Measurements from ENCODE around the gene RSPH3. TPM values are rescaled to one million over a fixed set of nuclear protein-coding genes. Genes with fewer than 3 reads are reported as not detected.

RSPH3 gene
- total and polyA plus RNA-seq, 10 of the 15 experiments (the other 5 are each of a cell fraction or from before 2014, with no cell fraction given) = 0.40 to 3.5 (median 1.4) TPM

DNA sequence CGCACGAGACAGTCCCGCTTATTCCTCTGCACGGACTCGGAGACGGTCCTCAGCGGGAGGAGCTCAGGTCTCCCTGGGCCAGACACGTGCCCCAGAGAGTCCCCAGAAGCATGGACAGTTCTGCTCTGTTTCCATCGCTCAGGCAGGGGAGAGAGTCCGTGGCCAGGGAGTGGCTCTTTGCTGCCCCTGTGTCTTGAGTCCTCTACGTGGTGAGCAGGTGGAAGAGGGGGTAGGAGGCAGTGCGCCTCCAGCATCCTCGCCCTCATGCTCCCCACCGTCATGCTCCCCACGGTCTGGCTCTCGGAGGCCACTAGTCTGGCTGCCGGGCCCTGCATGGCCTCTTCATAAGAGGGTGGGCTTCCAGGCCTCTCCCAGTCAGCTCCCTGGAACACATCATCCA is 35.9 kb upstream of the RSPH3 start (continued):
- no peak for TF ChIP-seq ZBTB4 (CRISPR knock-in tag; IDR thresholded peaks at IDR 0.05)
- no peak for TF ChIP-seq NR2F1 (conservative IDR thresholded peaks at IDR 0.05)
- TF ChIP-seq SUZ12 (IDR thresholded peaks at IDR 0.05; ENCODE audit: unreplicated experiment) = no peak

DNA sequence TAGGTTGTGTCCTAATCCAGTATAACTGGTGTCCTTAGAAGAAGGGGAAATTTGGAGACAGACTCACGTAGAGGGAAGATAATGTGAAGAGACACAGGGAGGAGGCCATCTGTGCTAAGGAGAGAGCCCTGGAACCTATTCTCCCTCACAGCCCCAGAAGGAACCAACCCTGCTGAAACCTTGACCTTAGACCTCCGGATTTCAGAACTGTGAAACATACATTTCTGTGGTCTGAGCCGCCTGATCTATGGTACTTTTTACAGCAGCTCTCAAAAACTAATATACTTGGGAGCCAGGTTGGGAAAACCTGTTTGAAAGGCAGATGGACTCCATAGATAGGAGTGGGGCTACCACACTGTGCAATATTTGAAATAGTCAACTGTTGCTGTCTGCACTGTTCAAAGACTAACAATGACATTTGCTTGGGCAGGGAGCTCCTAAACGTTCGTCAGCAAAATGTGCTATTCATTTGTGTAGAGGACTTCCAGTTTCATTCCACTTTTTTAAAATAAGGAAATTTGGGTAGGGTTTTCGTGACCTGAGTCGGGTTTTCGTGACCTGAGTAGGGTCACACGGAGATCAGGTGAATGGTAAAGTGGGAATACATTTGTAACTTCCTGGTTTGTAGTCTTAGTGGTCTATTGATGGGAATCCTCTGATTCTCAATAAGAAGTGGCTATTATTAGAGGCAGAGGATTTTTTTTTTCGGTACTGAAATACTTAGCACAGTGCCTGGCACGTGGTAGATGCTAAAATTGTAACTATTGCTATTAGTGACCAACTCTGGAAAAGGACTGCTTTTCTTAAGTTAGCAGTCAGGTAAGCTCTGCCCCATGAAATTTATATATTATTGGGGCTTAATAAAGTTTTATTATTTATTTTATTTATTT is 33.4 kb upstream of the RSPH3 start:
- H3K4me2 ChIP-seq (ENCODE audit: control insufficient read depth, insufficient read depth) = no peak overlapping the region
- no peak overlapping the region for H3K9ac ChIP-seq (ENCODE audit: control insufficient read depth, insufficient read depth, low read length)
- peaks cover 8% of the 10 kb centered on the region for H3K4me1 ChIP-seq (ENCODE audit: control insufficient read depth, insufficient read depth, low read length)
- no TSS peak for BruUV-seq (replicated peaks)
- ATAC-seq (peak; percentile 50), DNase-seq (ENCODE audit: low read depth, low spot score) (no peak), FAIRE-seq (no peak)
- no peaks in the 10 kb centered on the region for H3K9me3 ChIP-seq (replicated peaks; ENCODE audit: control insufficient read depth, insufficient read depth, low read length)
- WGBS (ENCODE audit: insufficient coverage, insufficient replicate concordance, low lambda C conversion rate, missing lambda C conversion rate) = 48% methylated on average over 11 of the region's 11 CpGs
- no peak overlapping the region for H3K27ac ChIP-seq (ENCODE audit: control insufficient read depth, insufficient read depth)
- ChIA-PET RAD21 (ENCODE audit: unreplicated experiment) (interaction anchor here (0.8 to 2.4 kb wide), 7 partner anchors 11 to 101 kb away, joined by 3 to 15 read pairs (median 6); partner anchors contain the start of gene TAGAP), SMC1A (ENCODE audit: uncharacterized antibody, unreplicated experiment) (interaction anchor here (0.7 to 14.9 kb wide), 13 partner anchors 8 to 102 kb away, joined by 3 to 194 read pairs (median 7); partner anchors contain the start of gene RSPH3), CTCF (interaction anchor here (0.9 to 16.7 kb wide), 8 partner anchors 9 to 101 kb away, joined by 3 to 481 read pairs (median 5); no protein-coding TSS in a partner anchor), POLR2A (interaction anchor here (1.0 to 1.4 kb wide), 2 partner anchors 12 to 33 kb away, joined by 3 read pairs; partner anchors contain the start of genes RSPH3 and TAGAP)
- H4K20me1 ChIP-seq (ENCODE audit: control insufficient read depth, insufficient read depth) = no peaks in the 10 kb centered on the region
- in situ Hi-C loops (cut with MboI) = no loop called here
- intact Hi-C loops (cut with micrococcal nuclease; ENCODE audit: unreplicated experiment) = no loop called here
- H3K27me3 ChIP-seq (replicated peaks in 1 of 2; ENCODE audit: control insufficient read depth in 2 of 2, insufficient read depth in 2 of 2, low read length in 1 of 2) = no peaks in the 10 kb centered on the region
- no peak overlapping the region for H3K4me3 ChIP-seq
- no peak overlapping the region for H2AFZ ChIP-seq (ENCODE audit: control insufficient read depth, low read depth, low read length)
- no peaks in the 10 kb centered on the region for H3K79me2 ChIP-seq (ENCODE audit: control insufficient read depth, insufficient read depth, low read length)
- peaks cover 2 to 13% of the 10 kb centered on the region in 2 experiments; a peak in 3 of 4 replicates for H3K36me3 ChIP-seq (ENCODE audit: control insufficient read depth in 2 of 2, insufficient read depth in 2 of 2, low read length in 1 of 2)
- TF ChIP-seq KLF5 (IDR thresholded peaks at IDR 0.05; ENCODE audit: partially characterized antibody) = no peak
- TF ChIP-seq IKZF1 (conservative IDR thresholded peaks at IDR 0.05) = peak; percentile 32; the same call in 1 of the 2 replicates
- peak in 1 of 2 experiments; percentile 49; a peak in 1 of 4 replicates for TF ChIP-seq ETV6 (conservative IDR thresholded peaks at IDR 0.05 in 1 of 2, IDR thresholded peaks at IDR 0.05 in 1 of 2; ENCODE audit: borderline replicate concordance in 1 of 2, low read depth in 1 of 2)
- no peak for TF ChIP-seq LARP7 (IDR thresholded peaks at IDR 0.05)
- peak; percentile 7 to 34; a peak in 1 of 4 replicates for TF ChIP-seq IKZF2 (IDR thresholded peaks at IDR 0.05)
- TF ChIP-seq NKRF (conservative IDR thresholded peaks at IDR 0.05) = no peak
- TF ChIP-seq SREBF1 (IDR thresholded peaks at IDR 0.05; ENCODE audit: low read length) = no peak
- TF ChIP-seq BHLHE40 (IDR thresholded peaks at IDR 0.05; ENCODE audit: borderline replicate concordance in 1 of 2, low read depth in 2 of 2, low read length in 1 of 2) = peak in 1 of 2 experiments; percentile 16; a peak in 1 of 4 replicates
- TF ChIP-seq E4F1 (IDR thresholded peaks at IDR 0.05; ENCODE audit: borderline replicate concordance, partially characterized antibody) = no peak

Measured in GM12878 (cell line).